GM18870 (cell line): ENCODE results near the gene MYBPC3.

Source experiments
- ATAC-seq: cut with Tn5 transposase; IDR thresholded peaks from one replicate; pipeline ENCODE4 v1.9.1; 2021; ENCODE audit warnings: moderate library complexity; ENCODE audit not compliant: unreplicated experiment

MYBPC3 gene

GRCh38 chr11:47359162-47359561 lies 6.7 kb upstream of the MYBPC3 start:
- no peak for ATAC-seq

GRCh38 chr11:47358731-47359051 lies 6.2 kb upstream of the MYBPC3 start:
- no peak for ATAC-seq

GRCh38 chr11:47357985-47358730 lies 5.7 kb upstream of the MYBPC3 start:
- ATAC-seq = no peak

- no peak for ATAC-seq
These were observed 4.5 kb upstream of the MYBPC3 start for GRCh38 chr11:47356998-47357329.

GRCh38 chr11:47356129-47356997 lies 3.9 kb upstream of the MYBPC3 start:
- no peak for ATAC-seq

- no peak for ATAC-seq
These were observed 3.0 kb upstream of the MYBPC3 start for GRCh38 chr11:47355283-47356128.

GRCh38 chr11:47354913-47355282 lies 2.4 kb upstream of the MYBPC3 start:
- ATAC-seq = no peak

GRCh38 chr11:47353978-47354774 lies 1.7 kb upstream of the MYBPC3 start:
- no peak for ATAC-seq

- ATAC-seq = no peak
These were observed 1.1 kb downstream of the MYBPC3 start for GRCh38 chr11:47351156-47352126.

GRCh38 chr11:47350315-47350714 lies 2.2 kb downstream of the MYBPC3 start:
- no peak for ATAC-seq

GRCh38 chr11:47349521-47350095 lies 2.9 kb downstream of the MYBPC3 start:
- ATAC-seq = no peak

- no peak for ATAC-seq
These were observed 3.6 kb downstream of the MYBPC3 start for GRCh38 chr11:47348859-47349258.

- no peak for ATAC-seq
These were observed 4.2 kb downstream of the MYBPC3 start for GRCh38 chr11:47348131-47348802.

GRCh38 chr11:47347137-47347536 lies 5.4 kb downstream of the MYBPC3 start:
- ATAC-seq = no peak

- ATAC-seq = no peak
These were observed 6.5 kb downstream of the MYBPC3 start for GRCh38 chr11:47345890-47346563.

GRCh38 chr11:47342854-47343253 lies 9.6 kb downstream of the MYBPC3 start:
- no peak for ATAC-seq

GRCh38 chr11:47342036-47342803 lies 10.3 kb downstream of the MYBPC3 start:
- ATAC-seq = no peak
